HG02981 (cell line): ENCODE data around the gene FAM83G.
"Not testable (repeated sequence)": the region's sequence is repeated elsewhere in the genome, so short reads cannot be mapped to it uniquely, and the experiment has no call there.

ENCODE experiments used
- ATAC-seq: cut with Tn5 transposase; IDR thresholded peaks from one replicate; pipeline ENCODE4 v1.9.1; 2021; ENCODE audit warnings: mild to moderate bottlenecking, moderate library complexity; ENCODE audit not compliant: unreplicated experiment

Gene FAM83G

GRCh38 chr17:19024101-19025078 is 19.8 kb upstream of the FAM83G start:
- ATAC-seq: no peak

- no peak for ATAC-seq
Observed at GRCh38 chr17:19023209-19023999, 18.8 kb upstream of the FAM83G start.

- ATAC-seq: no peak
Observed at GRCh38 chr17:19022747-19023146, 18.2 kb upstream of the FAM83G start.

GRCh38 chr17:19022128-19022527 is 17.6 kb upstream of the FAM83G start:
- ATAC-seq: no peak

- no peak for ATAC-seq
Observed at GRCh38 chr17:19021622-19022083, 17.1 kb upstream of the FAM83G start.

- ATAC-seq: not testable (repeated sequence)
Observed at GRCh38 chr17:19021011-19021621, 16.6 kb upstream of the FAM83G start.

GRCh38 chr17:19020016-19020415 is 15.5 kb upstream of the FAM83G start:
- ATAC-seq: no peak

GRCh38 chr17:19019041-19019941 is 14.7 kb upstream of the FAM83G start:
- no peak for ATAC-seq

- no peak for ATAC-seq
Observed at GRCh38 chr17:19018600-19018950, 14.0 kb upstream of the FAM83G start.

GRCh38 chr17:19017804-19018599 is 13.4 kb upstream of the FAM83G start:
- no peak for ATAC-seq

GRCh38 chr17:19017401-19017800 is 12.8 kb upstream of the FAM83G start:
- no peak for ATAC-seq

- no peak for ATAC-seq
Observed at GRCh38 chr17:19016881-19017280, 12.3 kb upstream of the FAM83G start.

GRCh38 chr17:19016297-19016696 is 11.7 kb upstream of the FAM83G start:
- ATAC-seq: no peak

GRCh38 chr17:19015428-19015827 is 10.9 kb upstream of the FAM83G start:
- ATAC-seq: no peak

GRCh38 chr17:19014628-19015215 is 10.2 kb upstream of the FAM83G start:
- ATAC-seq: no peak

- no peak for ATAC-seq
Observed at GRCh38 chr17:19013806-19014627, 9.5 kb upstream of the FAM83G start.

- ATAC-seq: no peak
Observed at GRCh38 chr17:19013226-19013625, 8.7 kb upstream of the FAM83G start.
